ENCODE results near the gene PCDHGA8. TPM values are rescaled to one million over a fixed set of nuclear protein-coding genes. Genes with fewer than 3 reads are reported as not detected.

The PCDHGA8 gene
- polyA plus RNA-seq, 1 donor (not counting 4 experiments of a cell fraction or from before 2014, with no cell fraction given), result 0.08 TPM

DNA sequence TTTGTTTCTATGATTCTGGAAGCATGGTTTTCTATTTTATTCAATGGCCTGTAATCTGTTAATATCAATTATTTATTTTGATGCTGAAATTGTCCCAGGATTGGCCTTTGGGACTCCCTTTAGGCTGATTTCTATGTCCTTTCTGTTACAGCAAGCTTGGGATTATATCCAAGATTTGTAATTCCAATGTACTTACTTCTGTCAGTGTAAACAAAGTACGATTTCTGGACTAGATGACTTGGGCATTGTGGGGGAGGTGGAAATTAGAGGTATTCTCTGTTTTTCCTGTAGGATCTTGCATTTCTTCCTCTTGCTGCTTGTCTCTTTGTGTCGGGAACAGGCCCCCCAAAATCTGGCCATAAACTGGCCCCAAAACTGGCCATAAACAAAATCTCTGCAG, 41.6 kb downstream of the PCDHGA8 start:
- Histone ChIP-seq H3K9ac (ENCODE audit: control insufficient read depth, extremely low read depth, insufficient read depth, low read length) (no peak overlapping the region), H3K27ac (ENCODE audit: control insufficient read depth, insufficient read depth, low read length) (no peak overlapping the region), H3K4me3 (ENCODE audit: control insufficient read depth in 2 of 3, extremely low read depth in 1 of 3, insufficient read depth in 2 of 3, low read depth in 1 of 3, low read length in 3 of 3) (no peak overlapping the region), H3K79me2 (ENCODE audit: control insufficient read depth, insufficient read depth, low read length) (no peaks in the 10 kb centered on the region), H3K9me3 (ENCODE audit: control insufficient read depth, low read depth, low read length) (peaks cover 14% of the 10 kb centered on the region), H3K27me3 (ENCODE audit: control insufficient read depth, extremely low read depth, insufficient read depth, low read length) (peaks cover 11% of the 10 kb centered on the region), H3K9me1 (ENCODE audit: control insufficient read depth, extremely low read depth, insufficient read depth, low read length) (no peaks in the 10 kb centered on the region), H2AFZ (ENCODE audit: control insufficient read depth, low read length) (no peak overlapping the region), H3K4me1 (ENCODE audit: control insufficient read depth, extremely low read depth, insufficient read depth, low read length) (no peaks in the 10 kb centered on the region), H4K20me1 (ENCODE audit: control insufficient read depth, extremely low read depth, insufficient read depth, low read length) (no peaks in the 10 kb centered on the region), H3K36me3 (ENCODE audit: control insufficient read depth in 2 of 2, extremely low read depth in 1 of 2, insufficient read depth in 2 of 2, low read length in 2 of 2) (no peaks in the 10 kb centered on the region), H3K4me2 (ENCODE audit: control insufficient read depth, extremely low read depth, insufficient read depth, low read depth, low read length) (no peak overlapping the region)
- dilution Hi-C loops (cut with MboI; ENCODE audit: extremely low pct_ligation_motif_present, low sequenced_read_pairs), result no loop called here
- DNase-seq (ENCODE audit: low read depth, low spot score), result no peak
- FAIRE-seq, result no peak
- TF ChIP-seq CTCF (optimal IDR thresholded peaks at IDR 0.05 in 1 of 3, IDR thresholded peaks at IDR 0.05 in 1 of 3, conservative IDR thresholded peaks at IDR 0.05 in 1 of 3; ENCODE audit: extremely low read depth in 1 of 3, insufficient read depth in 2 of 3, low read length in 3 of 3), result no peak
- no peak for TF ChIP-seq EZH2 (IDR thresholded peaks at IDR 0.05; ENCODE audit: low read length)

DNA sequence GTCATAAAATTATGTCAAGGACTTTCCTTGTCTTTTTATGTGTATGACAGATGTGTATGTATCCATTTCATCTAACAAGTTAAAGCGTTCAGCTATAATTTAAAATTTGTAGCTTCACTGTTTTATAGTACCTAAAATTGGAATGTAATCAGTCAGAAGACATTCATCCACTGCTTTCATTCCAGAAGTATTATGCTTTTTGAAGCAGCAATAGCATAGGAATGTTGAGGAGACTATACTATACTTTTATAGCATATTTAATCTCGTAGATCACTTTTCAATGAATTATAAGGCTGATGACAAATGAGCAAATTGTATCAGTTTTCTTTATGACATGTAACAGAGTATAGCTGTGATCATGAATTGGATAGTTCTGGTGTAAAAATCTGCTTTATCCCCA, 44.8 kb downstream of the PCDHGA8 start:
- DNase-seq (ENCODE audit: low read depth, low spot score), result no peak
- dilution Hi-C loops (cut with MboI; ENCODE audit: extremely low pct_ligation_motif_present, low sequenced_read_pairs), result no loop called here
- peaks cover under 1% of the 10 kb centered on the region for H3K27me3 ChIP-seq (ENCODE audit: control insufficient read depth, extremely low read depth, insufficient read depth, low read length)
- H4K20me1 ChIP-seq (ENCODE audit: control insufficient read depth, extremely low read depth, insufficient read depth, low read length), result no peaks in the 10 kb centered on the region
- H3K4me3 ChIP-seq (ENCODE audit: control insufficient read depth in 2 of 3, extremely low read depth in 1 of 3, insufficient read depth in 2 of 3, low read depth in 1 of 3, low read length in 3 of 3), result no peak overlapping the region
- H3K4me2 ChIP-seq (ENCODE audit: control insufficient read depth, extremely low read depth, insufficient read depth, low read depth, low read length), result no peak overlapping the region
- H2AFZ ChIP-seq (ENCODE audit: control insufficient read depth, low read length), result no peak overlapping the region
- TF ChIP-seq EZH2 (IDR thresholded peaks at IDR 0.05; ENCODE audit: low read length) (no peak), CTCF (optimal IDR thresholded peaks at IDR 0.05 in 1 of 3, IDR thresholded peaks at IDR 0.05 in 1 of 3, conservative IDR thresholded peaks at IDR 0.05 in 1 of 3; ENCODE audit: extremely low read depth in 1 of 3, insufficient read depth in 2 of 3, low read length in 3 of 3) (no peak)
- no peaks in the 10 kb centered on the region for H3K79me2 ChIP-seq (ENCODE audit: control insufficient read depth, insufficient read depth, low read length)
- H3K4me1 ChIP-seq (ENCODE audit: control insufficient read depth, extremely low read depth, insufficient read depth, low read length), result no peaks in the 10 kb centered on the region
- no peak for FAIRE-seq
- no peak overlapping the region for H3K9ac ChIP-seq (ENCODE audit: control insufficient read depth, extremely low read depth, insufficient read depth, low read length)
- H3K9me3 ChIP-seq (ENCODE audit: control insufficient read depth, low read depth, low read length), result peaks cover 11% of the 10 kb centered on the region
- no peaks in the 10 kb centered on the region for H3K9me1 ChIP-seq (ENCODE audit: control insufficient read depth, extremely low read depth, insufficient read depth, low read length)
- H3K27ac ChIP-seq (ENCODE audit: control insufficient read depth, insufficient read depth, low read length), result no peak overlapping the region
- H3K36me3 ChIP-seq (ENCODE audit: control insufficient read depth in 2 of 2, extremely low read depth in 1 of 2, insufficient read depth in 2 of 2, low read length in 2 of 2), result no peaks in the 10 kb centered on the region
